K562 (cell line): ENCODE results near the gene C16orf86. TPM values are rescaled to one million over a fixed set of nuclear protein-coding genes. Genes with fewer than 3 reads are reported as not detected.
A peak's percentile ranks its signal among the peaks of the same experiment; 100 is the strongest.

Experiments
- DIDO1 ChIP-seq: fragments of 450-650 bp; IDR thresholded peaks from 2 replicates; pipeline ENCODE4 v1.6.1; 2016; ENCODE audit warnings: low read depth, missing biosample characterization, missing genetic modification characterization
- FOXJ2 ChIP-seq: fragments of 200-800 bp; sonication (Bioruptor generic); IDR thresholded peaks from 2 replicates; pipeline ENCODE4 v1.6.1; 2016; ENCODE audit warnings: missing genetic modification characterization, missing compliant biosample characterization
- MNT ChIP-seq, 2 experiments: fragments of 450-650 bp; conservative IDR thresholded peaks; 2 replicates each; pipeline ENCODE4 v1.6.1; 2017; ENCODE audit warnings: mild to moderate bottlenecking in 2 of 2, moderate library complexity in 2 of 2
- MYC ChIP-seq, 2 experiments: fragments of 250-450 bp in 1 of 2; sonication (Bioruptor Pico) in 1 of 2; IDR thresholded peaks; 2 replicates each; pipeline versions ENCODE4 v1.5.1 to v1.6.1; 2012 to 2021; ENCODE audit warnings: low read depth in 2 of 2, borderline replicate concordance in 1 of 2, improper control_type of control experiment in 1 of 2, low read length in 1 of 2, mild to moderate bottlenecking in 1 of 2, moderate library complexity in 1 of 2
- PTTG1 ChIP-seq: fragments of 450-650 bp; IDR thresholded peaks from 2 replicates; pipeline ENCODE4 v1.6.1; 2016; ENCODE audit warnings: low read depth, mild to moderate bottlenecking, missing genetic modification characterization, missing compliant biosample characterization
- SIX5 ChIP-seq, 2 experiments: IDR thresholded peaks; 2 replicates each; pipeline ENCODE4 v1.6.1; 2011; ENCODE audit warnings: low read length in 2 of 2, borderline replicate concordance in 1 of 2, low read depth in 1 of 2, mild to moderate bottlenecking in 1 of 2, moderate library complexity in 1 of 2; ENCODE audit not compliant: insufficient read depth in 1 of 2
- SMAD2 ChIP-seq: fragments of 150-350 bp; IDR thresholded peaks from 2 replicates; pipeline ENCODE4 v1.6.1; 2014; ENCODE audit warnings: low read depth, mild to moderate bottlenecking, low read length
- SMAD3 ChIP-seq: fragments of 450-650 bp; formaldehyde crosslinking; conservative IDR thresholded peaks from 2 replicates; pipeline ENCODE4 v1.4.0; 2020; ENCODE audit warnings: mild to moderate bottlenecking
- SMARCB1 ChIP-seq: IDR thresholded peaks from 2 replicates; pipeline ENCODE4 v1.6.1; 2011; ENCODE audit warnings: improper control_type of control experiment, low read depth; ENCODE audit not compliant: insufficient read length
- SREBF2 ChIP-seq: sonication (generic); formaldehyde crosslinking; IDR thresholded peaks from 2 replicates; pipeline ENCODE4 v1.4.0; 2020; ENCODE audit warnings: mild to moderate bottlenecking, missing genetic modification reagents
- ZHX1 ChIP-seq: fragments of 150-350 bp; conservative IDR thresholded peaks from 2 replicates; pipeline ENCODE4 v1.6.1; 2014; ENCODE audit warnings: low read length
- ZNF12 ChIP-seq: sonication (generic); formaldehyde crosslinking; IDR thresholded peaks from 2 replicates; pipeline ENCODE4 v1.4.0; 2020; ENCODE audit warnings: mild to moderate bottlenecking, missing genetic modification reagents
- ZNF184 ChIP-seq: sonication (generic); formaldehyde crosslinking; IDR thresholded peaks from 2 replicates; pipeline ENCODE4 v1.5.0; 2020; ENCODE audit warnings: missing genetic modification reagents
- ZNF780A ChIP-seq: fragments of 250-450 bp; sonication (Bioruptor Pico); IDR thresholded peaks from 2 replicates; pipeline ENCODE4 v1.5.0; 2021; ENCODE audit warnings: mild to moderate bottlenecking
- polyA plus RNA-seq, 8 experiments: library from polyadenylated mRNA; depleted of rRNA in 4 of 8; stranded (reverse) in 5 of 8; unstranded in 3 of 8; fragments of >200 nt; fragmentation: Nextera tagmentation in 2 of 8; fragmentation: Illumina TruSeq in 1 of 8; extraction: Ambion mirVana in 2 of 8; extraction: Trizol in 1 of 8; gene quantifications; 2 replicates each; pipeline versions ENCODE4 v1.2.1 to v1.2.3, GENCODE V29; 2011 to 2014; ENCODE audit warnings: inconsistent platforms in 1 of 8, missing spikeins in 1 of 8
- total RNA-seq, 7 experiments: library from RNA; depleted of rRNA in 6 of 7; stranded (reverse); fragments of >200 nt in 6 of 7; fragmentation: Illumina TruSeq in 2 of 7; extraction: Trizol in 2 of 7; gene quantifications; 2 replicates each; pipeline versions ENCODE4 v1.2.1 to v1.2.3, GENCODE V29; 2011 to 2021; ENCODE audit warnings: low replicate concordance in 1 of 7

Gene C16orf86
- total and polyA plus RNA-seq, 9 of the 15 experiments (the other 6 are each of a cell fraction or from before 2014, with no cell fraction given): 0.13 to 1.2 (median 0.27) TPM; not detected in 3

- TF ChIP-seq SIX5 (IDR thresholded peaks at IDR 0.05; ENCODE audit: borderline replicate concordance in 1 of 2, insufficient read depth in 1 of 2, low read depth in 1 of 2, low read length in 2 of 2) (peak; percentile 82 to 83; a peak in 3 of 4 replicates), MYC (IDR thresholded peaks at IDR 0.05; ENCODE audit: low read depth, low read length) (0 out of 2 replicates have a peak, but pooled peaks have one; percentile 9), MYC (CRISPR knock-in tag; IDR thresholded peaks at IDR 0.05; ENCODE audit: borderline replicate concordance, low read depth) (no peak), MNT (conservative IDR thresholded peaks at IDR 0.05) (0 out of 4 replicates have a peak, but pooled peaks of 1 of the 2 experiments have one; percentile 51), SMARCB1 (no peak), ZNF780A (CRISPR knock-in tag) (no peak), SMAD2 (no peak), SMAD3 (CRISPR knock-in tag) (no peak), SREBF2 (CRISPR knock-in tag) (no peak), DIDO1 (tag) (no peak), ZNF184 (no peak), ZHX1 (no peak), FOXJ2 (tag) (0 out of 2 replicates have a peak, but pooled peaks have one; percentile 22), PTTG1 (tag) (no peak), ZNF12 (CRISPR knock-in tag) (no peak)
Observed at GRCh38 chr16:67666559-67667452, at the start of gene C16orf86, which contains the start of gene ENKD1 (continued).
